DMS153 treated with DMSO at 0.1 percent for 48 hours (cell line): ENCODE measurements around the gene SESN3.

ENCODE experiments used
- DNase-seq: peaks from one replicate; lab custom pipeline; 2025; ENCODE audit not compliant: unreplicated experiment; lab: John Stamatoyannopoulos, UW

Gene SESN3

GRCh38 chr11:95128602-95129001 is 102.4 kb downstream of the SESN3 start:
- no peak for DNase-seq

GRCh38 chr11:95123556-95123955 is 107.4 kb downstream of the SESN3 start:
- DNase-seq, result no peak

- no peak for DNase-seq
Measured at GRCh38 chr11:95121698-95122097, 109.3 kb downstream of the SESN3 start.

- no peak for DNase-seq
Measured at GRCh38 chr11:95119361-95120060, 111.5 kb downstream of the SESN3 start.

GRCh38 chr11:95115597-95115996 is 115.4 kb downstream of the SESN3 start:
- DNase-seq, result no peak
